ENCODE results near the gene KCNAB1.

- TF ChIP-seq TAF1 (IDR thresholded peaks at IDR 0.05; ENCODE audit: borderline replicate concordance, insufficient read depth, low read length) (no peak), REST (IDR thresholded peaks at IDR 0.05; ENCODE audit: insufficient read depth in 1 of 2, low read depth in 2 of 2, low read length in 2 of 2) (no peak)
Measured at GRCh38 chr3:156290924-156291271, 170.5 kb downstream of the KCNAB1 start.

Measured in PFSK-1 (cell line).